Thoracic aorta (tissue), 2 donors: ENCODE data around the gene NES. TPM values are rescaled to one million over a fixed set of nuclear protein-coding genes. Genes with fewer than 3 reads are reported as not detected.

Source experiments
- ATAC-seq: fragments of 150-250 bp; one replicate; pipeline ENCODE4 v1.8.0; 2017; ENCODE audit warnings: low read depth; ENCODE audit not compliant: insufficient number of reproducible peaks, low FRiP score
- DNase-seq: peaks from one replicate; pipeline ENCODE4 v3.0.0-alpha.2; 2020; ENCODE audit warnings: low spot score
- H3K27ac ChIP-seq, 2 donors: fragments of 200-600 bp; sonication (generic); 1 replicate in 1 of 2; 2 replicates in 1 of 2; pipeline ENCODE4 v1.5.1; 2016; ENCODE audit warnings: mild to moderate bottlenecking in 2 of 2, moderate library complexity in 2 of 2
- H3K27me3 ChIP-seq: fragments of 200-600 bp; sonication (generic); replicated peaks from 2 replicates; pipeline ENCODE4 v1.6.0; 2016; ENCODE audit warnings: mild to moderate bottlenecking; ENCODE audit not compliant: insufficient read depth
- H3K36me3 ChIP-seq: fragments of 200-600 bp; sonication (generic); one replicate; pipeline ENCODE4 v1.5.1; 2016
- H3K4me1 ChIP-seq, 2 donors: fragments of 200-600 bp; sonication (generic); 1 replicate in 1 of 2; 2 replicates in 1 of 2; pipeline versions ENCODE4 v1.5.1 to v1.6.0; 2016; ENCODE audit warnings: low read depth in 2 of 2, mild to moderate bottlenecking in 1 of 2; ENCODE audit not compliant: control insufficient read depth in 1 of 2
- H3K4me3 ChIP-seq: fragments of 200-600 bp; sonication (generic); 2 replicates; pipeline ENCODE4 v1.5.1; 2016; ENCODE audit warnings: mild to moderate bottlenecking
- H3K9me3 ChIP-seq: fragments of 200-600 bp; sonication (generic); 2 replicates; pipeline ENCODE4 v1.5.1; 2016
- CTCF ChIP-seq: fragments of 200-600 bp; sonication (generic); IDR thresholded peaks from one replicate; pipeline ENCODE4 v1.5.1; 2019; ENCODE audit warnings: antibody characterized with exemption
- total RNA-seq, 2 donors: library from RNA; depleted of rRNA; stranded (reverse); fragments of >200 nt; gene quantifications; one replicate each; pipeline versions ENCODE4 v1.1.0 to v1.2.3, GENCODE V29; 2016

NES gene
- total RNA-seq, 2 donors from 2014 or later: 30.6 to 30.9 TPM

- peaks cover 0 to 4% of the 10 kb centered on the region in 2 donors for H3K4me1 ChIP-seq
- no peak overlapping the region for H3K27ac ChIP-seq
- no peak overlapping the region for H3K4me3 ChIP-seq
- H3K27me3 ChIP-seq: peaks cover 10% of the 10 kb centered on the region
- no peaks in the 10 kb centered on the region for H3K36me3 ChIP-seq
- TF ChIP-seq CTCF: no peak
- H3K9me3 ChIP-seq: no peaks in the 10 kb centered on the region
- no peak for ATAC-seq
- no peak for DNase-seq
Measured at GRCh38 chr1:156692441-156692924, 15.3 kb upstream of the NES start.

GRCh38 chr1:156691665-156692440, 14.6 kb upstream of the NES start:
- Histone ChIP-seq H3K4me1 (peaks cover 0 to 4% of the 10 kb centered on the region in 2 donors), H3K4me3 (no peak overlapping the region), H3K27me3 (peaks cover 10% of the 10 kb centered on the region), H3K9me3 (no peaks in the 10 kb centered on the region), H3K27ac (no peak overlapping the region), H3K36me3 (no peaks in the 10 kb centered on the region)
- ATAC-seq: no peak
- no peak for TF ChIP-seq CTCF
- DNase-seq: no peak

- H3K4me1 ChIP-seq: peaks cover 0 to 4% of the 10 kb centered on the region in 2 donors
- no peak for ATAC-seq
- no peak for DNase-seq
- H3K4me3 ChIP-seq: no peak overlapping the region
- TF ChIP-seq CTCF: no peak
- H3K27me3 ChIP-seq: peaks cover 10% of the 10 kb centered on the region
- no peak overlapping the region for H3K27ac ChIP-seq
- H3K9me3 ChIP-seq: no peaks in the 10 kb centered on the region
- no peaks in the 10 kb centered on the region for H3K36me3 ChIP-seq
Measured at GRCh38 chr1:156691191-156691590, 14.0 kb upstream of the NES start.

- ATAC-seq: no peak
- no peaks in the 10 kb centered on the region for H3K36me3 ChIP-seq
- H3K4me1 ChIP-seq: peaks cover 0 to 4% of the 10 kb centered on the region in 2 donors
- no peak for DNase-seq
- TF ChIP-seq CTCF: no peak
- no peak overlapping the region for H3K4me3 ChIP-seq
- no peaks in the 10 kb centered on the region for H3K9me3 ChIP-seq
- peaks cover 10% of the 10 kb centered on the region for H3K27me3 ChIP-seq
- no peak overlapping the region for H3K27ac ChIP-seq
Measured at GRCh38 chr1:156690675-156691036, 13.4 kb upstream of the NES start.

DNA sequence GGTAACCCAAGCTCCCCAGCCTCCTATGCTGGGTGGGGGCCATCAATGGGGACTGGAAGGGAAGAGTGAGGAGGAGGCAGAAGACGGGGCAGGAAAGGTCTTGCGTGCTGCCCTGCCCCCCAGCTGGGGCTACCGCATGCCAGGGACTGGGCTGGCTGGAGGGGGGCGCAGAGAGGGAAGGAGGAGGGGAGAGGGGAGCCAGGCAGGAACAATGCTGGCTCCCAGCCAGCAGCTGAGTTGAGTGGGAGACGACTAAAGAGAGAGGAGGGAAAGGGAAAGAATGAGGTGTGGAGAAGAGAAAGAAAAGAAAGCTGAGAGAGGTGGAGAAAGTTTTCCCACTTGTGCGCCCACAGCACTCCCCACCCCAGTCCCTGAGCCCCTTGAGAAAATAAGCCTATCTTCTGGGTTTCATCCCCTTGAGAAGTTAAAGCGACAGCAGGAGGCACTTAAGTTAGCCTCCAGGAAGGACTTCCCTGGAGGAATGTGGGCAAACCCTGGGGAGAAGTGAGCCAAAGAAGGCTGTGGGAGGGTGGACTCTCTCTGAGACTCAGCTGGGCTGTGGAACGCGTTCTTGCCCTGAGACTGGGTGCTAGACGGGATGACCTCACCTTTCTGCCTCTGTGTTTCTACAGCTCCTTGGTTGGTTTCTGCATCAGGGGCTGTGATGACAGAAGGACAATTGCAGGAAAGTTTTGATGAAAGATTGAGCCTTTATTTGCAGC, 12.9 kb upstream of the NES start:
- no peaks in the 10 kb centered on the region for H3K36me3 ChIP-seq
- no peaks in the 10 kb centered on the region for H3K9me3 ChIP-seq
- no peak overlapping the region for H3K4me3 ChIP-seq
- ATAC-seq (no peak), DNase-seq (no peak)
- H3K27ac ChIP-seq: no peak overlapping the region
- TF ChIP-seq CTCF: no peak
- H3K27me3 ChIP-seq: peaks cover 10% of the 10 kb centered on the region
- H3K4me1 ChIP-seq: peaks cover 0 to 4% of the 10 kb centered on the region in 2 donors
